ENCODE measurements around the gene PRRT1.
"Not testable (repeated sequence)": the region's sequence is repeated elsewhere in the genome, so short reads cannot be mapped to it uniquely, and the experiment has no call there.

The PRRT1 gene

DNA sequence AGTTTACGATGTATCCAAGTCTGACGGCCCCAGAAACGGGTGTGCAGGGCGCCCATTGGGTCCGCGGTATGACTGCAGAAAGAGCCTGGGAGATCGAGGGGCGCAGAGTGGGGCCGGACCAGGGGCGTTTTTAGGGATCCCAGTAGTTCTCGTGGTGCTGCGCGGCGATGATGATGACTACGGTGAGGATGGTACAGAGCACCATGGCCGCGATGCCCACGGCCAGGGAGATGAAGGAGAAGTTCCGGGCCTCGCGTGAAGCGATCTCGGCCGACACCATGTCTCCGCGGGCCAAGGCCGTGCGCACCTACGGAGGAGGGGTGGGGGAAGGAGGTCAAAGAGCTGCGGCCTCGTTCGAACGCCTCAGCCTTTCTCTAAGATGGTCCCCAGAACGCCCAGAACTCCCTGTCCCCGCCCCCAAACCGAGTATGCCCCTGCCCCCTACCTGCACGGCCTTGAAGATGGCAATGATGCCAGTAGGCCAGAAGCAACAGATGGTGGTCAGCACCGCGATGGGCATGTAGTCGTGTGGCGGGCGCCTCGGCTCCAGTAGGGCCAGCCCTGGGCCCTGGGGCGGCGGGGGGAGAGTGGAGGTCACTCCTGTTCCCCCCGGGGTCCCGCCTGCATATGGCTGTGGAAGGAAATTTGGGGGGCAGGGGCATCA is 2.5 kb downstream of the PRRT1 start:
- DNase-seq = no peak

DNA sequence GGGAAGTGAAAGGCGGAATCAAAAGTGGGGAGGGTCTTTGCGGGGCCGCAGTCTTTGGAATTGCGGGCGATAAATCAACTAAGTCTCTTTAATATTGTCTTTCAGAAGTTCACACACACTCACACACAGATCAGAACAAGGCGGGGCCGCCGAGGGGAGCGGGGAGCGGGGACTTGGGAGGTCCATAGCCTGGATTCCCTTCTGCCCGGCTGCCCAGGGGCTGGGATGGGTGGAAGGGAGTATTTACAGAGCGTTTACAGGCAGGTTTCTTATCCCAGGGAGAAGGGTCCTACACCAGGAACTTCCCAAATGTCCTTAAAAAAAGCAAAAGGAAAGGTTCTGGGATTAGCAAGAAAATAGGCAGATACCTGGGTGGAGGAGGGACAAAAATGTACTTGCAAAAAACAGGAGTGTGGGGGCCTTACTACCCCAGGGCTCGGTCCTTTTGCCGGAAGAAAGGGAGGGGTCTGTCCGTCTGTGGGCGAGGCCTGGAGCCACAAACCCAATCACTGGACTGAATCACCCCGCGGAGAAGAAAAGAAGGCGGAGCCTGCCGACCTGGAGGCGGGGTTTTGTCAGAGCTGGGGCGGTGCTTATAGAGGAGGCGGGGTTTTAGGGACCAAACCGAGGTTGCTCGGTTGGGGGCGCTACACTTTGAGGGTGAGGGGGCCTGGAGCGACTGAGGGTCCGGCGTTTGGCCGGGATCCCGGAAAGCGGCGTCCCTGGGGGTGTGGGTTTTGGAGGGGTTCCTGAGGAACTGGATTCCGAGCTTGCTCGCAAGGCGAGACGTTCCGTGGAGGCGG is 3.2 kb downstream of the PRRT1 start:
- peak; percentile 84 for DNase-seq

GRCh38 chr6:32147401-32148132 is 4.2 kb downstream of the PRRT1 start:
- no peak for DNase-seq

DNA sequence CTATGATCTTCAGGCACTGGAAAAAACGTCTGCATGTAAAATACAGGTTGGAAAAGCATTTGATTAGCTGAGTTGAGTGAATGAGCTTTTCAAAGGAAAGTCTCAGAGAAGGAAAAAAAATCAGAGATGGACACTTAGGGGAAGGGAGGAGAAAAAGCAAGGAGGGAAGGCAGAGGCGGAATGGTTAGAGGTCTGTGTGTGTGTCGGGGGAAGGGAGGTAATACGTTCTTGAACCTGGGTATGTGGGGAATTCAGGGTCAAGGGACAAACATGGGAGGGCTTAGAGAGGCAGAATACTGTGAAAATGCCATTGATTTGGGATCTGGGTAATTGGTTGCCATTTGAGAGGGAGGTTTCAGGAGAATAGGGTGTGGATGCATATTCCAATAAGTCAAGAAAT is 5.1 kb downstream of the PRRT1 start:
- DNase-seq = no peak

- DNase-seq = no peak
These were observed 5.5 kb downstream of the PRRT1 start for GRCh38 chr6:32146287-32146686.

GRCh38 chr6:32144238-32144637 is 7.5 kb downstream of the PRRT1 start:
- not testable (repeated sequence) for DNase-seq

DNA sequence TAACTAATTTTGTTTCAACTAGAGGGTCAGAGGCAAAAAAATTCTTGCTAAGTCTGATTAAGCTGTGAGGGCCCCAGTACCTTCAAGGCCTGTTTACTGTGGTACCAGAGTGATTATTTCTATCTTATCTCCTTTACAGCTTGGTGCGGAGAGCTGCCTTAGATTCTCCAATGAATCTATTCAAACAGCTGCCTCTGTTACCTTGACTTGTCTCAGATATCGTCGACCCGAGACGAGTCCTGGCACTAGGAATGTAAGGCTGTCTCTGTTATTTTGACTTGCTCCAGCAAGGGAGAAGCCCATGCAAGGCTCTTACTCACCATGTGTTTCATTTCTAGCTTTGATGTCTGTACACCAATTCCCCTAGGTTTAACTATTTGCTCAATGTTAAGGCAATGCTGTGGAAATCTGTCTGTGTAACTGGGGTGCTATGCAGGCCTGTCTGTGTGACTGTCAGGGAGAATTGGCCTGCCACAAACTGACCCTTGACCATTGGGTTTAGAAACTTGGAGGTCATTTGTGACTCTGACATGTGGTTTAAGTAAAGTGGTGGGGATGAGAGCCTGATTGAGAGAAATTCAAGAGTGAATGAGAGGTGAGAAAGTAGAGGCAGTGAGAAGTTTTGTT is 11.2 kb downstream of the PRRT1 start:
- no peak for DNase-seq

GRCh38 chr6:32139590-32139989 is 12.1 kb downstream of the PRRT1 start:
- DNase-seq = no peak

DNA sequence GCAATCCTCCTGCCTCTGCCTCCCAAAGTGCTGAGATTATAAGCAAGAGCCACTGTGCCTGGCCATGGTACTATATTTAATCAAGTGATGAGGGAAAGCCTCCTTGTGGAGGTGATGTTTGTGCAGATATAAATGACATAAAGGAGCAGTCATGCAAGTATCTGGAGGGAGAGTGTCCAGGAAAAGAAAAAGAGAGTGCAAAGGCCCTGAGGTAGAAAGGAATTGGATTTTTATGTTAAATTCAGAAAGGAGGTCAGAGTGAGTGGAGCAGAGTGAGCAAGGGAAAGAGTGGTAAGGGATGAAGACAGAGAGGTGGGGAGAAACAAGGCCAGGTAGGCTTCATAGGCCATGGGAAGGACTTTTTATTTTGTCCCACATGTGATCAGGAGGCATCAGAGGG is 14.3 kb downstream of the PRRT1 start:
- no peak for DNase-seq

GRCh38 chr6:32133786-32134185 is 18.0 kb downstream of the PRRT1 start:
- no peak for DNase-seq

GRCh38 chr6:32132110-32132509 is 19.6 kb downstream of the PRRT1 start:
- no peak for DNase-seq

DNA sequence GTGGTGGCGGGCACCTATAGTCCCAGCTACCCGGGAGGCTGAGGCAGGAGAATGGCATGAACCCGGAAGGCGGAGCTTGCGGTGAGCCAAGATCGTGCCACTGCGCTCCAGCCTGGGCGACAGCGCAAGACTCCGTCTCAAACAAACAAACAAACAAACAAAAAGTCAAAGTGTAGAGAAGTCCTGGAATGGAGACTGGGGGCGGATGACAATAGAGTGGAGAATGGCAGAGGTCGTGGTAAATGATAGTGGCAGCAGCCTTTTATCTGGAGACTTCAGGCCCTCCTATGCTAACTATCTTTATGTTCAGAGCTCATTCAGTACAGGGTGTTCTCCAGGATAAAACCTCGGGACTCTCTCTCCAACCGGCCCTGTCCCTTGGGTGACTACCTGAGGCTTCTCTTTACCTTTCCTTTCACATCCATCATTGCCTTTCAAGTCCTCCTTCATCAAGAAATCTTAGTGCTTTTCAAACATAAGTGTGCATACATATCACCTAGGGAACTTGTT is 20.2 kb downstream of the PRRT1 start:
- no peak for DNase-seq

- DNase-seq = peak; percentile 38
These were observed 22.2 kb downstream of the PRRT1 start for GRCh38 chr6:32129297-32130088.

- peak; percentile 29 for DNase-seq
These were observed 22.9 kb downstream of the PRRT1 start for GRCh38 chr6:32128751-32129296.

- DNase-seq = peak; percentile 99
These were observed 23.8 kb downstream of the PRRT1 start, which contains the start of gene ATF6B for GRCh38 chr6:32127717-32128592. TSS of gene ATF6B (minus strand) at chr6:32128246. CDS start at chr6:32128207, 39 bp downstream.

DNA sequence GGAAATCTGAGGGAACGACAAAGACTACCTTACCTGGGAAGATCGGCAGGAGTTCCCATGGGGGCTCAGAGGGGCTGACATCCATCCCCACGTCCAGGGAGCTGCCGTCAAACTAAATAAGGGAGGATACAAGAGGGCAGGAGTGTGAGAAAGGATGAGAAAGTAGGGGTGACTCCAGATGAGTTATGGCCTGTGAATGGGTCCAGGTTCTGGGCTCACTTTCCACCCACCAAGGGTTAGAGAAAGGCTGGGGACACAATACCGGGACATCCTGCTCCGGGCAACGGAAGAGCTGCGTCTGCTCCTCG is 24.4 kb downstream of the PRRT1 start:
- DNase-seq = no peak

- no peak for DNase-seq
These were observed 24.9 kb downstream of the PRRT1 start for GRCh38 chr6:32126880-32127279.

DNA sequence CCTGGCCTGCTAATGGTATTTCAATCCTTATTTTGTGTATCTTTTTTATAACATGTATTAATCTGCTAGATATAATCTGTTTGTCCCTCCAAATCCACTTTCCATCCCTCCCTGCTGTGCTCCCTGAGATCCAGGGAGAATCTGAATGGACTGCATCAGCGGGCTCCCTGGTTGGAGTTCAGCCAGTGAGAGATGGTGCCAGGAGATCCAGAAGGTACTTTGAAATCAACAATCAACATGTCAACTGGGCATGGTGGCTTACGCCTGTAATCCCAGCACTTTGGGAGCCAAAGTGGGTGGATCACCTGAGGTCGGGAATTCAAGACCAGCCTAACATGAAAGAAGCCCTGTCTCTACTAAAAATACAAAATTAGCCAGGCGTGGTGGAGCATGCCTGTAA is 28.1 kb downstream of the PRRT1 start:
- DNase-seq = no peak

DNA sequence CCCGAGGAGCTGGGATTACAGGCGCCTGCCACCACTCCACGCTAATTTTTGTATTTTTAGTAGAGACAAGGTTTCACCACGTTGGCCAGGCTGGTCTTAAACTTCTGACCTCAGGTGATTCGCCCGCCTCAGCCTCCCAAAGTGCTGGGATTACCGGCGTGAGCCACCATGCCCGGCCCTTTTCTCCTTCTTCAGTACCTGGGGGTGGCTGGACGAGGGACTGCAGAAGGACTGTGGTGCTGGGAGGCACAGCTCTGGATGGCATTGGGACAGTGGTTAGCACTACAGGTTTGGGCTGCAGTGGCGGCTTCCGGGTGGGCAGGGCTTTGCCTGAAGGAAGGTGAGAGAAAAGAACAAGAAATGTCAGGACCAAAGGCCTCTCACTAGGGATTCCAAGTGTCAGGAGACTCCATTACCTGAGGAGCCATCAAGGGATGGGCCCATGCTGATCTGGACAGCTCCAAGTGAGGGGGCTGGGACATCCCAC is 31.1 kb downstream of the PRRT1 start:
- no peak for DNase-seq

- peak; percentile 92 for DNase-seq
These were observed 32.7 kb downstream of the PRRT1 start for GRCh38 chr6:32118782-32119628.
